GM12874 (cell line): ENCODE results near the gene CNOT2.

Experiments
- CTCF ChIP-seq: IDR thresholded peaks from 2 replicates; pipeline ENCODE4 v1.5.1; 2011; ENCODE audit warnings: low read depth, mild to moderate bottlenecking, control low read depth, low read length, moderate library complexity; ENCODE audit not compliant: insufficient read depth

Gene CNOT2

GRCh38 chr12:70277973-70278372, 34.7 kb downstream of the CNOT2 start:
- TF ChIP-seq CTCF, result no peak

GRCh38 chr12:70278945-70279344, 35.7 kb downstream of the CNOT2 start:
- TF ChIP-seq CTCF, result no peak

- TF ChIP-seq CTCF, result no peak
Observed at GRCh38 chr12:70283232-70283631, 40.0 kb downstream of the CNOT2 start.

- TF ChIP-seq CTCF, result no peak
Observed at GRCh38 chr12:70288817-70289216, 45.6 kb downstream of the CNOT2 start.

- no peak for TF ChIP-seq CTCF
Observed at GRCh38 chr12:70290116-70290515, 46.9 kb downstream of the CNOT2 start.

GRCh38 chr12:70292017-70292776, 49.0 kb downstream of the CNOT2 start:
- no peak for TF ChIP-seq CTCF

GRCh38 chr12:70305794-70306193, 62.6 kb downstream of the CNOT2 start:
- TF ChIP-seq CTCF, result no peak
